ACHN (cell line): ENCODE results near the gene CIRBP.
A peak's percentile ranks its signal among the peaks of the same experiment; 100 is the strongest.
"Not testable (repeated sequence)": the region's sequence is repeated elsewhere in the genome, so short reads cannot be mapped to it uniquely, and the experiment has no call there.

Source experiments
- DNase-seq: peaks from one replicate; pipeline ENCODE4 v3.0.0-alpha.2; 2015
- in situ Hi-C: cut with HindIII; loops from 2 replicates; pipeline ENCODE4 v1.10.0; 2017; ENCODE audit warnings: low sequenced_read_pairs, low pct_ligation_motif_present, low pct_unique_long_range_greater_than_20kb

The CIRBP gene

GRCh38 chr19:1315470-1316166, 46.5 kb downstream of the CIRBP start:
- peak; percentile 52 for DNase-seq
- in situ Hi-C loops = no loop called here

GRCh38 chr19:1316466-1316865, 47.3 kb downstream of the CIRBP start:
- in situ Hi-C loops = no loop called here
- no peak for DNase-seq

- DNase-seq = no peak
- in situ Hi-C loops = no loop called here
Observed at GRCh38 chr19:1317274-1318003, 48.3 kb downstream of the CIRBP start.

GRCh38 chr19:1318678-1319471, 49.7 kb downstream of the CIRBP start:
- in situ Hi-C loops = no loop called here
- DNase-seq = no peak

GRCh38 chr19:1320282-1320650, 51.1 kb downstream of the CIRBP start:
- DNase-seq, in situ Hi-C loops: not testable (repeated sequence)

- no peak for DNase-seq
- in situ Hi-C loops = no loop called here
Observed at GRCh38 chr19:1321539-1321938, 52.4 kb downstream of the CIRBP start.

- in situ Hi-C loops = no loop called here
- no peak for DNase-seq
Observed at GRCh38 chr19:1322198-1322981, 53.3 kb downstream of the CIRBP start.

GRCh38 chr19:1324249-1324805, 55.2 kb downstream of the CIRBP start:
- in situ Hi-C loops = no loop called here

More at GRCh38 chr19:1324249-1324805, 55.2 kb downstream of the CIRBP start:
- no peak for DNase-seq
